ENCODE measurements around the gene VARS2. TPM values are rescaled to one million over a fixed set of nuclear protein-coding genes. Genes with fewer than 3 reads are reported as not detected.

VARS2 gene
- total and polyA plus RNA-seq, 8 donors = 34.0 to 54.3 (median 44.7) TPM

- DNase-seq (peak in 3 of 4 donors; percentile 17 to 60 (median 51)), ATAC-seq (peak; percentile 66)
- Histone ChIP-seq H3K36me3 (no peaks in the 10 kb centered on the region), H3K27ac (peak within 1 kb of the TSS; percentile 48 to 85), H3K9me3 (peaks cover 0 to 7% of the 10 kb centered on the region in 2 donors), H3K4me3 (peak within 1 kb of the TSS; percentile 29 to 44), H3K27me3 (no peaks in the 10 kb centered on the region), H3K4me1 (peaks cover 0 to 9% of the 10 kb centered on the region in 2 donors)
- intact Hi-C loops (cut with DNase I) = no loop called here
- TF ChIP-seq, protein P1, sequence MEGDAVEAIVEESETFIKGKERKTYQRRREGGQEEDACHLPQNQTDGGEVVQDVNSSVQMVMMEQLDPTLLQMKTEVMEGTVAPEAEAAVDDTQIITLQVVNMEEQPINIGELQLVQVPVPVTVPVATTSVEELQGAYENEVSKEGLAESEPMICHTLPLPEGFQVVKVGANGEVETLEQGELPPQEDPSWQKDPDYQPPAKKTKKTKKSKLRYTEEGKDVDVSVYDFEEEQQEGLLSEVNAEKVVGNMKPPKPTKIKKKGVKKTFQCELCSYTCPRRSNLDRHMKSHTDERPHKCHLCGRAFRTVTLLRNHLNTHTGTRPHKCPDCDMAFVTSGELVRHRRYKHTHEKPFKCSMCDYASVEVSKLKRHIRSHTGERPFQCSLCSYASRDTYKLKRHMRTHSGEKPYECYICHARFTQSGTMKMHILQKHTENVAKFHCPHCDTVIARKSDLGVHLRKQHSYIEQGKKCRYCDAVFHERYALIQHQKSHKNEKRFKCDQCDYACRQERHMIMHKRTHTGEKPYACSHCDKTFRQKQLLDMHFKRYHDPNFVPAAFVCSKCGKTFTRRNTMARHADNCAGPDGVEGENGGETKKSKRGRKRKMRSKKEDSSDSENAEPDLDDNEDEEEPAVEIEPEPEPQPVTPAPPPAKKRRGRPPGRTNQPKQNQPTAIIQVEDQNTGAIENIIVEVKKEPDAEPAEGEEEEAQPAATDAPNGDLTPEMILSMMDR (IDR thresholded peaks at IDR 0.05) = no peak
These were observed 18.1 kb downstream of the VARS2 start, which contains the start of gene SFTA2 for GRCh38 chr6:30931969-30932645. Gene SFTA2, minus strand, starts transcription at chr6:30932170. Its CDS starts 74 bp downstream, at chr6:30932096.

DNA sequence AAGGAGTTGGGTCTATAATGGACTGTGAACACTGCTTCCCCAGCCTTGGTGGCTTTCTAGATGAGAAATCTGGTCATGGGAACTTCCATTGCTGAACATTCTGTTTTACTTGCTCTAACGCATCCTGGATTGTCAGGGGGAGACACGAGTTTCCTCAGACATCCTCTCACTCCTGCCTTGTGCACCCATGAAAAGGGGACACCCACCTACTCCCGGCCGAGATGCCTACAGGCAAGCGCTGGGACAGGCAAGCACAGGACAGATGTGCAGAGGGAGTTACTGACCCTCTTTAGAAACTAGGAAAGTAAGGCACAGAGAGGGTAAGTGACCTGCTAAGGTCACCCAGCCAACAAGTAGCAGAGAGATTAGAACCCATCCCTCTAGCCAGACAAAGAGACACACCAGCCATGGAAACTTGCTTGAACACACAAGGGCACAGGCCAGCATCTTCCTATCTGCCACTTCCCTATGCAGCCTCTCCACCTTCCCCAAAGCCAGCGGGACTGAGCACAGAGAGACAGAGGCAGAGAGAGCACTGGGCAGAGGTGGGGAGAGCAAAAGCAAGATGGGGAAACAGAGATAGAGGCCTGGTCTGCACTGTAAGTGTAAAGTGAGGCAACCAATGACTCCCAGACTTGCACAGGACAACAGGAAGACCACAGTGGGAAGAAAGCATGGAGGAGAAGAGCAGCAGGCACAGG is 18.8 kb downstream of the VARS2 start:
- Histone ChIP-seq H3K27ac (peak overlapping the region; percentile 48 to 85), H3K9me3 (peaks cover 0 to 7% of the 10 kb centered on the region in 2 donors), H3K27me3 (no peaks in the 10 kb centered on the region), H3K36me3 (no peaks in the 10 kb centered on the region), H3K4me3 (no peak overlapping the region), H3K4me1 (peaks cover 0 to 9% of the 10 kb centered on the region in 2 donors)
- intact Hi-C loops (cut with DNase I) = no loop called here
- DNase-seq (no peak), ATAC-seq (no peak)
- TF ChIP-seq, protein P1 (IDR thresholded peaks at IDR 0.05) = no peak

- intact Hi-C loops (cut with DNase I) = no loop called here
- Histone ChIP-seq H3K4me3 (peak overlapping the region in 1 of 2 donors; percentile 37), H3K36me3 (no peaks in the 10 kb centered on the region), H3K4me1 (peaks cover 0 to 9% of the 10 kb centered on the region in 2 donors), H3K27ac (peak overlapping the region; percentile 55 to 67), H3K27me3 (no peaks in the 10 kb centered on the region), H3K9me3 (no peaks in the 10 kb centered on the region)
- ATAC-seq (peak; percentile 24), DNase-seq (peak in 3 of 4 donors; percentile 45 to 79 (median 71))
- TF ChIP-seq, protein P1 (IDR thresholded peaks at IDR 0.05) = no peak
These were observed 21.0 kb downstream of the VARS2 start for GRCh38 chr6:30935018-30935417.

DNA sequence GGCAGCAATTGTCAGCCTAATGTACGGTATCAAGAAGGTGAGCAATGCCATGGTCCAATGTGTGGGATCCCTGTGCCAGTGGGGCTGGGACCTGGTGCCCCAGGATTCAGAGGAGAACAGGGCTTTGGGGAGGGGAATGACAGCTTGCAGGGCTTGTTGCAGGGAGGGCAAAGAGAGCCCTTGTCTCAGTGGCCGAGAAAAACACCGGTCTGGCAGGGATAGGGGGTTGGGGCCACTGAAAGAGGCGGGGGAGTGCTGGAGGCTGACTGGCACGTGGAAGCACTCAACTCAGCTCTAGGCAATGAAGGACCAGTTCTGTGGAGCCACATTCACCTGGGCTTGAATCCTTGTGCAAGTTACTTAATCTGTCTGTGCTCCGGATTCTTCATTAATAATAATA is 23.2 kb downstream of the VARS2 start:
- ATAC-seq (peak; percentile 77), DNase-seq (peak in 1 of 4 donors; percentile 78)
- peak overlapping the region; percentile 51 to 55 for H3K27ac ChIP-seq
- TF ChIP-seq, protein P1 (IDR thresholded peaks at IDR 0.05) = no peak
- H3K27me3 ChIP-seq = peaks cover 0 to 11% of the 10 kb centered on the region in 2 donors
- no peaks in the 10 kb centered on the region for H3K36me3 ChIP-seq
- peak overlapping the region; percentile 10 to 37 for H3K4me3 ChIP-seq
- peaks cover under 1 to 11% of the 10 kb centered on the region in 2 donors for H3K4me1 ChIP-seq
- intact Hi-C loops (cut with DNase I) = no loop called here
- no peaks in the 10 kb centered on the region for H3K9me3 ChIP-seq

DNA sequence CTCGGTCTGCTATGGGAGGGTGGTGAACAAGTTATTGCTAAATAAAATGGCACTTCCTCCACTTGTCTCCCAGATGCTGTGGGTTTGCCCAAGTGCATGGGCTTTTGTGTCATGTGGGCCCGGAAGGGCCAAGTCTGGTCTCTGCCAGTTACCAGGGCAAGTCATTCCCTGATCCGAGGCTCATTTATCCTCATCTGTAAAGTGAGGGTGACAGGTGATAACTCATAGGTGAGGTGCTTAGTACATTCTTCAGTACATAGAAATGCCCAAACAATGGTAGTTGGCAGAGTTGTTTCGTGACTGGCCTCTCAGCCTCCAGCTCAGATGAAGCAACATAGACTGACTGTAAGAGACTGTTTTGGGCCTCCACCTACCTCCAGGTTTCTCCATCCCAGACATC is 24.7 kb downstream of the VARS2 start:
- ATAC-seq (no peak), DNase-seq (no peak)
- intact Hi-C loops (cut with DNase I) = no loop called here
- no peaks in the 10 kb centered on the region for H3K36me3 ChIP-seq
- H3K9me3 ChIP-seq = no peaks in the 10 kb centered on the region
- H3K4me3 ChIP-seq = no peak overlapping the region
- H3K4me1 ChIP-seq = peaks cover 6 to 19% of the 10 kb centered on the region in 2 donors
- TF ChIP-seq, protein P1 (IDR thresholded peaks at IDR 0.05) = no peak
- H3K27me3 ChIP-seq = peaks cover 0 to 26% of the 10 kb centered on the region in 2 donors
- no peak overlapping the region for H3K27ac ChIP-seq
